Measurements from ENCODE around the gene XAF1.

GRCh38 chr17:6779411-6779810 lies 23.6 kb downstream of the XAF1 start:
- TF ChIP-seq, protein P1, sequence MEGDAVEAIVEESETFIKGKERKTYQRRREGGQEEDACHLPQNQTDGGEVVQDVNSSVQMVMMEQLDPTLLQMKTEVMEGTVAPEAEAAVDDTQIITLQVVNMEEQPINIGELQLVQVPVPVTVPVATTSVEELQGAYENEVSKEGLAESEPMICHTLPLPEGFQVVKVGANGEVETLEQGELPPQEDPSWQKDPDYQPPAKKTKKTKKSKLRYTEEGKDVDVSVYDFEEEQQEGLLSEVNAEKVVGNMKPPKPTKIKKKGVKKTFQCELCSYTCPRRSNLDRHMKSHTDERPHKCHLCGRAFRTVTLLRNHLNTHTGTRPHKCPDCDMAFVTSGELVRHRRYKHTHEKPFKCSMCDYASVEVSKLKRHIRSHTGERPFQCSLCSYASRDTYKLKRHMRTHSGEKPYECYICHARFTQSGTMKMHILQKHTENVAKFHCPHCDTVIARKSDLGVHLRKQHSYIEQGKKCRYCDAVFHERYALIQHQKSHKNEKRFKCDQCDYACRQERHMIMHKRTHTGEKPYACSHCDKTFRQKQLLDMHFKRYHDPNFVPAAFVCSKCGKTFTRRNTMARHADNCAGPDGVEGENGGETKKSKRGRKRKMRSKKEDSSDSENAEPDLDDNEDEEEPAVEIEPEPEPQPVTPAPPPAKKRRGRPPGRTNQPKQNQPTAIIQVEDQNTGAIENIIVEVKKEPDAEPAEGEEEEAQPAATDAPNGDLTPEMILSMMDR (conservative IDR thresholded peaks at IDR 0.05; ENCODE audit: low read length) = no peak
- no peak for TF ChIP-seq EZH2phosphoT487 (IDR thresholded peaks at IDR 0.05; ENCODE audit: borderline replicate concordance)

Data from Loucy (cell line).